Spleen (tissue), 11 donors: ENCODE data around the gene R3HCC1L. TPM values are rescaled to one million over a fixed set of nuclear protein-coding genes. Genes with fewer than 3 reads are reported as not detected.

Experiments
- DNase-seq: peaks from one replicate; pipeline ENCODE4 v3.0.0-alpha.2; 2020
- H3K27ac ChIP-seq, 8 donors: fragments of 200-600 bp; sonication (generic) in 7 of 8; 1 replicate in 4 of 8; 2 replicates in 4 of 8; pipeline versions ENCODE4 v1.5.0 to v1.8.0; 2016 to 2021; ENCODE audit warnings: inconsistent platforms in 4 of 8, mild to moderate bottlenecking in 4 of 8, moderate library complexity in 1 of 8
- H3K27me3 ChIP-seq, 7 donors: fragments of 200-600 bp; sonication (generic) in 6 of 7; replicated peaks in 1 of 7; 1 replicate in 4 of 7; 2 replicates in 3 of 7; pipeline versions ENCODE4 v1.5.0 to v1.8.0; 2016 to 2021; ENCODE audit warnings: inconsistent platforms in 3 of 7, mild to moderate bottlenecking in 1 of 7
- H3K36me3 ChIP-seq, 6 donors: fragments of 200-600 bp; sonication (generic) in 5 of 6; 1 replicate in 4 of 6; 2 replicates in 2 of 6; pipeline versions ENCODE4 v1.5.0 to v1.8.0; 2016 to 2021; ENCODE audit warnings: inconsistent platforms in 2 of 6
- H3K4me1 ChIP-seq, 6 donors: fragments of 200-600 bp; sonication (generic) in 5 of 6; 1 replicate in 3 of 6; 2 replicates in 3 of 6; pipeline versions ENCODE4 v1.5.0 to v1.8.0; 2016 to 2021; ENCODE audit warnings: inconsistent platforms in 3 of 6
- H3K4me3 ChIP-seq, 8 donors: fragments of 200-600 bp; sonication (generic) in 7 of 8; 1 replicate in 4 of 8; 2 replicates in 4 of 8; pipeline versions ENCODE4 v1.5.0 to v1.8.0; 2016 to 2021; ENCODE audit warnings: inconsistent platforms in 4 of 8, mild to moderate bottlenecking in 4 of 8, moderate library complexity in 2 of 8
- H3K9me3 ChIP-seq, 8 donors: fragments of 200-600 bp; sonication (generic) in 7 of 8; 1 replicate in 4 of 8; 2 replicates in 4 of 8; pipeline versions ENCODE4 v1.5.0 to v1.8.0; 2016 to 2021; ENCODE audit warnings: inconsistent platforms in 4 of 8
- CTCF ChIP-seq, 11 experiments: fragments of 200-600 bp in 7 of 11; fragments of 450-650 bp in 4 of 11; sonication (generic) in 4 of 11; IDR thresholded peaks in 8 of 11; conservative IDR thresholded peaks in 3 of 11; 1 replicate in 7 of 11; 2 replicates in 4 of 11; pipeline versions ENCODE4 v1.4.0 to v1.8.0; 2016 to 2021; ENCODE audit warnings: antibody characterized with exemption in 11 of 11, inconsistent platforms in 4 of 11, mild to moderate bottlenecking in 1 of 11
- POLR2A ChIP-seq, 3 donors: fragments of 450-650 bp; IDR thresholded peaks; one replicate each; pipeline ENCODE4 v1.5.1; 2017; ENCODE audit warnings: antibody characterized with exemption in 3 of 3, mild to moderate bottlenecking in 1 of 3
- POLR2AphosphoS5 ChIP-seq, 3 donors: sonication (generic); formaldehyde crosslinking; IDR thresholded peaks; one replicate each; pipeline ENCODE4 v1.5.1; 2017; ENCODE audit warnings: antibody characterized with exemption in 3 of 3
- WGBS, 5 donors: extraction: QIAGEN DNeasy Blood & Tissue Kit in 3 of 5; methylation state at CpG; one replicate each; pipeline versions ENCODE4 v1.1.5 to v1.1.7; 2013 to 2018; 5-methylcytosine and 5-hydroxymethylcytosine counted together
- intact Hi-C: fragments of 100-400 bp; cut with DNase I; formaldehyde crosslinking; loops from one replicate; pipeline ENCODE4 v1.15.0; 2023; ENCODE audit warnings: low total_unique reads
- polyA plus RNA-seq, 3 donors: library from polyadenylated mRNA; stranded (reverse); fragments of 200-250 nt; gene quantifications; one replicate each; pipeline ENCODE4 v1.2.1, GENCODE V29; 2013
- total RNA-seq, 7 donors: library from RNA; depleted of rRNA in 3 of 7; stranded (reverse); fragments of >200 nt in 3 of 7; fragmentation: NEBNext Ultra II Directional in 4 of 7; extraction: Animal tissue kit (Norgen Biotek cat#: 25700) in 4 of 7; gene quantifications; one replicate each; pipeline versions ENCODE4 v1.1.0 to v1.2.1, GENCODE V29; 2016 to 2021
- donor health status: healthy with polysubstance abuse.
- donor health status: DM: no; HTN: no; CAD: no; lungs with moderate emphysema.
- donor health status: DM: no; HTN: no; CAD: no.
- donor health status: Bipolar disorder and iron deficiency.
- donor health status: healthy.
- donor health status: DM: no; HTN: no; CAD: no.
- donor health status: DM: yes; HTN: yes; CAD: no.

The R3HCC1L gene
- total and polyA plus RNA-seq, 10 donors, result 9.0 to 21.2 (median 18.5) TPM

- 88 to 98% (median 94%) methylated on average over 1 of the region's 1 CpG for WGBS, 5 donors
- no peak for DNase-seq
These were observed 77.7 kb downstream of the R3HCC1L start for GRCh38 chr10:98212196-98212595.

GRCh38 chr10:98213740-98214139 is 79.3 kb downstream of the R3HCC1L start:
- Histone ChIP-seq H3K27ac (no peak overlapping the region), H3K4me1 (peaks cover 0 to 10% (median 2%) of the 10 kb centered on the region in 6 donors), H3K9me3 (peaks cover under 1 to 26% (median 16%) of the 10 kb centered on the region in 8 donors), H3K36me3 (peaks cover 0 to 50% (median 6%) of the 10 kb centered on the region in 6 donors), H3K4me3 (no peak overlapping the region), H3K27me3 (no peaks in the 10 kb centered on the region)
- intact Hi-C loops, result no loop called here
- no peak for DNase-seq
- no peak for TF ChIP-seq POLR2AphosphoS5 (IDR thresholded peaks at IDR 0.05)
- no peak for TF ChIP-seq CTCF (IDR thresholded peaks at IDR 0.05 in 8 of 11, conservative IDR thresholded peaks at IDR 0.05 in 3 of 11)
- 91 to 97% (median 95%) methylated on average over 1 of the region's 1 CpG for WGBS, 5 donors

More at GRCh38 chr10:98212196-98212595, 77.7 kb downstream of the R3HCC1L start:
- peaks cover 0 to 12% (median 5%) of the 10 kb centered on the region in 8 donors for H3K9me3 ChIP-seq
- peaks cover 0 to 5% (median 1%) of the 10 kb centered on the region in 6 donors for H3K4me1 ChIP-seq
- H3K4me3 ChIP-seq, result no peak overlapping the region
- intact Hi-C loops, result no loop called here
- no peak overlapping the region for H3K27ac ChIP-seq
- no peaks in the 10 kb centered on the region for H3K27me3 ChIP-seq
- peaks cover 0 to 61% (median 15%) of the 10 kb centered on the region in 6 donors for H3K36me3 ChIP-seq
- TF ChIP-seq CTCF (IDR thresholded peaks at IDR 0.05 in 8 of 11, conservative IDR thresholded peaks at IDR 0.05 in 3 of 11), result no peak
- TF ChIP-seq POLR2AphosphoS5 (IDR thresholded peaks at IDR 0.05), result no peak
- TF ChIP-seq POLR2A (IDR thresholded peaks at IDR 0.05), result no peak

GRCh38 chr10:98215373-98215772 is 80.9 kb downstream of the R3HCC1L start:
- Histone ChIP-seq H3K27ac (no peak overlapping the region), H3K4me3 (no peak overlapping the region), H3K4me1 (peaks cover 0 to 10% (median 2%) of the 10 kb centered on the region in 6 donors), H3K27me3 (no peaks in the 10 kb centered on the region), H3K36me3 (peaks cover 0 to 39% (median 0%) of the 10 kb centered on the region in 6 donors), H3K9me3 (peaks cover 12 to 42% (median 31%) of the 10 kb centered on the region in 8 donors)
- WGBS, 5 donors, result 91 to 100% (median 97%) methylated on average over 2 of the region's 2 CpGs
- intact Hi-C loops, result no loop called here
- DNase-seq, result no peak
- TF ChIP-seq POLR2A (IDR thresholded peaks at IDR 0.05), result no peak
- no peak for TF ChIP-seq POLR2AphosphoS5 (IDR thresholded peaks at IDR 0.05)
- TF ChIP-seq CTCF (IDR thresholded peaks at IDR 0.05 in 8 of 11, conservative IDR thresholded peaks at IDR 0.05 in 3 of 11), result no peak

GRCh38 chr10:98217801-98218200 is 83.3 kb downstream of the R3HCC1L start:
- Histone ChIP-seq H3K27me3 (no peaks in the 10 kb centered on the region), H3K36me3 (peaks cover 0 to 27% (median 0%) of the 10 kb centered on the region in 6 donors), H3K4me1 (peaks cover 0 to 10% (median 2%) of the 10 kb centered on the region in 6 donors), H3K9me3 (peaks cover 12 to 42% (median 31%) of the 10 kb centered on the region in 8 donors), H3K27ac (no peak overlapping the region), H3K4me3 (no peak overlapping the region)
- TF ChIP-seq POLR2AphosphoS5 (IDR thresholded peaks at IDR 0.05), result no peak
- TF ChIP-seq POLR2A (IDR thresholded peaks at IDR 0.05), result no peak
- TF ChIP-seq CTCF (IDR thresholded peaks at IDR 0.05 in 8 of 11, conservative IDR thresholded peaks at IDR 0.05 in 3 of 11), result no peak
- DNase-seq, result no peak
- intact Hi-C loops, result no loop called here
- 20 to 40% (median 26%) methylated on average over 1 of the region's 1 CpG for WGBS, 5 donors
